Ascending aorta (tissue), 2 donors: ENCODE measurements around the gene TMEM176B. TPM values are rescaled to one million over a fixed set of nuclear protein-coding genes. Genes with fewer than 3 reads are reported as not detected.

ENCODE experiments used
- DNase-seq, 2 donors: peaks; one replicate each; pipeline ENCODE4 v3.0.0-alpha.2; 2019; ENCODE audit warnings: low spot score in 2 of 2
- H3K27ac ChIP-seq, 2 donors: fragments of 200-600 bp; sonication (generic); one replicate each; pipeline ENCODE4 v1.5.1; 2016 to 2017; ENCODE audit warnings: mild to moderate bottlenecking in 1 of 2
- H3K27me3 ChIP-seq: fragments of 200-600 bp; sonication (generic); one replicate; pipeline ENCODE4 v1.5.1; 2017
- H3K36me3 ChIP-seq, 2 donors: fragments of 200-600 bp; sonication (generic); one replicate each; pipeline ENCODE4 v1.5.1; 2016
- H3K4me1 ChIP-seq, 2 donors: fragments of 200-600 bp; sonication (generic); one replicate each; pipeline ENCODE4 v1.5.1; 2016 to 2017; ENCODE audit warnings: mild to moderate bottlenecking in 1 of 2
- H3K4me3 ChIP-seq, 2 donors: fragments of 200-600 bp; sonication (generic); one replicate each; pipeline ENCODE4 v1.5.1; 2016 to 2017; ENCODE audit warnings: mild to moderate bottlenecking in 1 of 2
- H3K9me3 ChIP-seq, 2 donors: fragments of 200-600 bp; sonication (generic); one replicate each; pipeline ENCODE4 v1.5.1; 2016
- intact Hi-C: fragments of 100-400 bp; cut with DNase I; formaldehyde crosslinking; loops from one replicate; pipeline ENCODE4 v1.15.1; 2023
- total RNA-seq: library from RNA; depleted of rRNA; stranded (reverse); fragments of >200 nt; gene quantifications from one replicate; pipeline ENCODE4 v1.1.0, GENCODE V29; 2016
- TF ChIP-seq, protein P1 (sequence below), 3 experiments: fragments of 200-600 bp in 2 of 3; fragments of 450-650 bp in 1 of 3; sonication (generic) in 2 of 3; IDR thresholded peaks; one replicate each; pipeline ENCODE4 v1.5.1; 2016 to 2019; ENCODE audit warnings: antibody characterized with exemption in 3 of 3, mild to moderate bottlenecking in 1 of 3, moderate library complexity in 1 of 3

TMEM176B gene
- total RNA-seq, 1 donor from 2014 or later: 42.5 TPM

DNA sequence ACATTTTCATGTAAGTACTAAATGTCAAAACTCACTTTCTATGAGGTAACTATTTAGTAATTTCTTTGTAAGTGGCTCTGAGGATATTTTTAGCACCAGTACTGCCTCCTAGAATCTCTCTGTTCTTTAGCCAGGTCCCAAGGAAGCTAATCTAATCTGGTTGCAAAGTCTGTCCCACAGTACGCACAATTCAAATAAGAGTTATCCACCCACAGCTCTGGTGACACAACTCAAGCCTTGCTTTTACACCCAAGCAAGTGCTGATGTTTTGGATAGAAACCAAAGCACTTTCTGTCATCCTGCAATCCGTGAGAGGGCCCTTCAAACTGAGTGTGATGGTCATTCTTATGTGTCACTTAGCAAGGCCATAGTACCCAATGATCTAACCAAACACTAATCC lies 48.5 kb downstream of the TMEM176B start:
- Histone ChIP-seq H3K36me3 (no peaks in the 10 kb centered on the region), H3K27me3 (no peaks in the 10 kb centered on the region), H3K9me3 (no peaks in the 10 kb centered on the region), H3K27ac (no peak overlapping the region), H3K4me3 (no peak overlapping the region), H3K4me1 (no peaks in the 10 kb centered on the region)
- intact Hi-C loops: no loop called here
- TF ChIP-seq, protein P1, sequence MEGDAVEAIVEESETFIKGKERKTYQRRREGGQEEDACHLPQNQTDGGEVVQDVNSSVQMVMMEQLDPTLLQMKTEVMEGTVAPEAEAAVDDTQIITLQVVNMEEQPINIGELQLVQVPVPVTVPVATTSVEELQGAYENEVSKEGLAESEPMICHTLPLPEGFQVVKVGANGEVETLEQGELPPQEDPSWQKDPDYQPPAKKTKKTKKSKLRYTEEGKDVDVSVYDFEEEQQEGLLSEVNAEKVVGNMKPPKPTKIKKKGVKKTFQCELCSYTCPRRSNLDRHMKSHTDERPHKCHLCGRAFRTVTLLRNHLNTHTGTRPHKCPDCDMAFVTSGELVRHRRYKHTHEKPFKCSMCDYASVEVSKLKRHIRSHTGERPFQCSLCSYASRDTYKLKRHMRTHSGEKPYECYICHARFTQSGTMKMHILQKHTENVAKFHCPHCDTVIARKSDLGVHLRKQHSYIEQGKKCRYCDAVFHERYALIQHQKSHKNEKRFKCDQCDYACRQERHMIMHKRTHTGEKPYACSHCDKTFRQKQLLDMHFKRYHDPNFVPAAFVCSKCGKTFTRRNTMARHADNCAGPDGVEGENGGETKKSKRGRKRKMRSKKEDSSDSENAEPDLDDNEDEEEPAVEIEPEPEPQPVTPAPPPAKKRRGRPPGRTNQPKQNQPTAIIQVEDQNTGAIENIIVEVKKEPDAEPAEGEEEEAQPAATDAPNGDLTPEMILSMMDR (IDR thresholded peaks at IDR 0.05): no peak
- no peak for DNase-seq

DNA sequence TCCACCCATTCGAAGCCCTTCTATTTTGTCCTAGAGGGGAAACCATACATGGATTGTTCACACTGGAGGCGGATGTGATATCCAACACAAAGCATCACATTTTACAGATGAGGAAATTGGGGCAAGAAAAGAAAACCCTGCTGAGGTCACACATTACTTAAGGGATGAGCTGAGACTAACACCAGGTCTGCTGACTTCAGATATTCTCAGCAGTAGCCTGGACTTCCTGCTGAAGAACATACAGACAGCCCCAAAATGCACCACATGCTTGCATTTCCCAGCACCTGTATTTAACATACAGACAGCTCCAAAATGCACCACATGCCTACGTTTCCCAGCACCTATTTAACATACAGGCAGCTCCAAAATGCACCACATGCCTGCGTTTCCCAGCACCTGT lies 51.8 kb downstream of the TMEM176B start:
- H3K4me1 ChIP-seq: no peaks in the 10 kb centered on the region
- intact Hi-C loops: no loop called here
- no peaks in the 10 kb centered on the region for H3K9me3 ChIP-seq
- TF ChIP-seq, protein P1 (IDR thresholded peaks at IDR 0.05): no peak
- H3K27ac ChIP-seq: no peak overlapping the region
- H3K4me3 ChIP-seq: no peak overlapping the region
- no peak for DNase-seq
- no peaks in the 10 kb centered on the region for H3K27me3 ChIP-seq
- no peaks in the 10 kb centered on the region for H3K36me3 ChIP-seq

DNA sequence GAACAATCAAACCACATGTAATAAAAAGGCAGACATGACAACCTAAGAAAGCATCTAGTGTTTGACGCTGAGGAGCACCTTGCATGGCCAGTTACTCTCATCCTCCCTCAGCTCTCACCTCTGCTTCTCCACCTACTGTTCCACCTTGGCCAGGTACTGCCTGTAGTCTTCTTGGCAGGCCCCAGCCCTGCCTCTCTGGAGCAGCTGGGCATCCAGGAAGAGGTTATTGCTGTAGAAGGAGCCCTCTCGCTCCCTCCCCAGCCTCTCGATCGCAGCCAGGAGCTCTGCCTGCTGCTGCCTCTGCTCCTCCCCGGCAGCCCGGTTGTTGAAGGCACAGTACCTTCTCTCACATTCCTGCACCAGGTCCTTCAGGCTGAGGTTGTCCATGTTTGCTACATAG lies 53.2 kb downstream of the TMEM176B start:
- Histone ChIP-seq H3K9me3 (no peaks in the 10 kb centered on the region), H3K4me1 (no peaks in the 10 kb centered on the region), H3K27ac (no peak overlapping the region), H3K4me3 (no peak overlapping the region), H3K36me3 (no peaks in the 10 kb centered on the region), H3K27me3 (no peaks in the 10 kb centered on the region)
- TF ChIP-seq, protein P1 (IDR thresholded peaks at IDR 0.05): no peak
- intact Hi-C loops: no loop called here
- DNase-seq: no peak

DNA sequence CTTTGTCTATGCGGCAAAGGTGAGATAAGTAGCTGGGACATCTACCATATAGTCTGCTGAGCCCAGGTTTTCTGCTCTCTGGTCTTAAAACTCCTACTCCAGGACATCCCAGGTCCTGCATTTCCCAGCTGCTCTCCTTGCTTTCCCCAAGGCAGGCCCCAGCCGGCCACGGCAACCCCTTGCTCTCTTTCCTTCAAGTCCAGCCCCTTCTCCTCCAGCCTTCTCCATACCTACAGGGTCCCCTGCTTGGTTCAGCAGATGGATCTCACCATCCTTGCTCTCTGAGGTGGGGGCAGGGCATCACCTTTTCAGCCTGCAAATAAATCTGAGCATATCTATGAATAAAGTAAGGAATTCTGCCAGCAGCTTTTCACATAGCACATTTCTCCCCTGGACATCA lies 54.3 kb downstream of the TMEM176B start:
- TF ChIP-seq, protein P1 (IDR thresholded peaks at IDR 0.05): no peak
- Histone ChIP-seq H3K4me3 (no peak overlapping the region), H3K27me3 (no peaks in the 10 kb centered on the region), H3K36me3 (no peaks in the 10 kb centered on the region), H3K9me3 (no peaks in the 10 kb centered on the region), H3K4me1 (no peaks in the 10 kb centered on the region), H3K27ac (no peak overlapping the region)
- no peak for DNase-seq
- intact Hi-C loops: no loop called here

DNA sequence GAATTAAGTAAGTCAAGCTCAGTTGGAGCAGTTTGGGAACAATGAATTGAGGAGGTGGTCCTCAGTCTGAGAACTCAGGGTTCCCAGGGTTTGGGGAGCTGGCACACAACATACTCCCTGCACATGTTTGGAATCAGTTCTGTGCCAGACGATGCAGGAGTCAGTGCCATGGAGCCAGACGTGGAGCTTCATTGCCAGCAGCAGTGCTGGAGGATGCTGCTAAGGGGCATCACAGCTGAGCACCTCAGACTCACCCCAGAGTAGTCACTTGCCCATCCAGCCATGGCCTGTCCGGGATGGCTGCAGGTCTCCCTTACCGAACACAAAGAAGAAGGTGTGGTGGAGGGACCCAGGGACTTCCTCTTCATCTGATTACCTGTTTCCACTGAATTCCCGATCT lies 55.1 kb downstream of the TMEM176B start:
- no peaks in the 10 kb centered on the region for H3K4me1 ChIP-seq

More for the DNA sequence above, 55.1 kb downstream of the TMEM176B start:
- Histone ChIP-seq H3K4me3 (no peak overlapping the region), H3K27me3 (no peaks in the 10 kb centered on the region), H3K9me3 (no peaks in the 10 kb centered on the region), H3K36me3 (no peaks in the 10 kb centered on the region), H3K27ac (no peak overlapping the region)
- intact Hi-C loops: no loop called here
- TF ChIP-seq, protein P1 (IDR thresholded peaks at IDR 0.05): no peak
- DNase-seq: no peak
